DND-41 (cell line): ENCODE results near the gene GORASP2.

Experiments
- EZH2 ChIP-seq: IDR thresholded peaks from 3 replicates; pipeline ENCODE4 v1.6.1; 2012; ENCODE audit warnings: borderline replicate concordance, low read depth, mild to moderate bottlenecking, moderate library complexity, low read length, inconsistent platforms; ENCODE audit not compliant: severe bottlenecking
- TF ChIP-seq, protein P1 (sequence below): IDR thresholded peaks from 2 replicates; pipeline ENCODE4 v1.5.1; 2012; ENCODE audit warnings: borderline replicate concordance, low read length, moderate library complexity, mild to moderate bottlenecking; ENCODE audit not compliant: poor library complexity, severe bottlenecking; ENCODE audit errors: extremely low read depth

- TF ChIP-seq, protein P1, sequence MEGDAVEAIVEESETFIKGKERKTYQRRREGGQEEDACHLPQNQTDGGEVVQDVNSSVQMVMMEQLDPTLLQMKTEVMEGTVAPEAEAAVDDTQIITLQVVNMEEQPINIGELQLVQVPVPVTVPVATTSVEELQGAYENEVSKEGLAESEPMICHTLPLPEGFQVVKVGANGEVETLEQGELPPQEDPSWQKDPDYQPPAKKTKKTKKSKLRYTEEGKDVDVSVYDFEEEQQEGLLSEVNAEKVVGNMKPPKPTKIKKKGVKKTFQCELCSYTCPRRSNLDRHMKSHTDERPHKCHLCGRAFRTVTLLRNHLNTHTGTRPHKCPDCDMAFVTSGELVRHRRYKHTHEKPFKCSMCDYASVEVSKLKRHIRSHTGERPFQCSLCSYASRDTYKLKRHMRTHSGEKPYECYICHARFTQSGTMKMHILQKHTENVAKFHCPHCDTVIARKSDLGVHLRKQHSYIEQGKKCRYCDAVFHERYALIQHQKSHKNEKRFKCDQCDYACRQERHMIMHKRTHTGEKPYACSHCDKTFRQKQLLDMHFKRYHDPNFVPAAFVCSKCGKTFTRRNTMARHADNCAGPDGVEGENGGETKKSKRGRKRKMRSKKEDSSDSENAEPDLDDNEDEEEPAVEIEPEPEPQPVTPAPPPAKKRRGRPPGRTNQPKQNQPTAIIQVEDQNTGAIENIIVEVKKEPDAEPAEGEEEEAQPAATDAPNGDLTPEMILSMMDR, result peak; percentile 38
- TF ChIP-seq EZH2, result no peak
Observed at GRCh38 chr2:170966648-170967396, 37.8 kb downstream of the GORASP2 start.
